IPS-15b (cell line): Measurements from ENCODE around the gene GALNT15.

Source experiments
- H3K27me3 ChIP-seq: one replicate; pipeline ENCODE4 v1.6.1; 2013; ENCODE audit warnings: low read length; ENCODE audit not compliant: control insufficient read depth, insufficient read depth
- H3K36me3 ChIP-seq: one replicate; pipeline ENCODE4 v1.6.1; 2013; ENCODE audit warnings: low read length; ENCODE audit not compliant: control insufficient read depth, insufficient read depth
- H3K4me1 ChIP-seq: one replicate; pipeline ENCODE4 v1.6.1; 2013; ENCODE audit warnings: mild to moderate bottlenecking, low read length; ENCODE audit not compliant: control insufficient read depth, insufficient read depth
- H3K4me3 ChIP-seq: one replicate; pipeline ENCODE4 v1.5.1; 2013; ENCODE audit warnings: low read depth, low read length
- H3K9ac ChIP-seq: one replicate; pipeline ENCODE4 v1.6.1; 2013; ENCODE audit warnings: low read depth, mild to moderate bottlenecking, low read length
- H3K9me3 ChIP-seq: one replicate; pipeline ENCODE4 v1.6.1; 2013; ENCODE audit warnings: mild to moderate bottlenecking, low read length; ENCODE audit not compliant: control insufficient read depth, insufficient read depth

The GALNT15 gene

DNA sequence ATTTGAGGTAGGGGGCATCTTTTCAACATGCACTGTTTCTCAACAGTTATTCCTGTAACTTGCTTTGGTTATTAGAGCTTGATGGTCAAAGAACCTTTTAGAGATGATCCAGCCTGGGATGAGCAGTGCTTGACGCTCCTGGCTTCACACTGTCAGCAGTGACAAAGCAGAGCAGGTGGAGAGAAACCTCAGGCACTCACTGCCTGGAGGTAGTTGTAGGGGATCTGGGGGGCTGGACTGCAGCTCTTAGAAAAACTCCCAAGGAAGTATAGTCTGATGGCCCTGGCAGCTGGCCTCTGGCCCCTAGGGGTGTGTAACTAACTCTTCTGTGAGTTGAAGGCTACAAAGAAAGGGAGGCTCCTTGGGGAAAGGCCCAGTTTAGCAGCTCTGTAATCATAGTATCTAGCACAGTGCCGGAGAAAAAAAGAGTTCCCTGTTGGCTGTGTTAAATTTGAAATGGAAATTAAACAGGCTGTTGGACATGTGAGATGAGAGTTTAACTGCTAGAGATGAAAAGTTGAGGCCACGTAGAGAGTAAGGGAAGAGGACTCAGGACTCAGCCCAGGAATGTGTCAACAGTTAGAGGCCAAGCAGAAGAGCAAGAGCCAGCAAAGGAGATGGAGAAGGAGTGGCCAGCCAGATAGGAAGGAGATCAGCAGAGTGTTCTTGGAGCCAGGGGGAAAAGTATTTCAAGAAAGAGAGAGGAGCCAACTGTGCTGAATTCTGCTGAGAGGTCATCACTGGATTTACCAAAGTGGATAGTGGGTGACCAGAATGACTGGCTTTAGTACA is 104.7 kb downstream of the GALNT15 start:
- H3K9me3 ChIP-seq = no peaks in the 10 kb centered on the region
- H3K36me3 ChIP-seq = peaks cover 2% of the 10 kb centered on the region
- H3K27me3 ChIP-seq = no peaks in the 10 kb centered on the region
- no peak overlapping the region for H3K9ac ChIP-seq
- no peaks in the 10 kb centered on the region for H3K4me1 ChIP-seq
- H3K4me3 ChIP-seq = no peak overlapping the region

DNA sequence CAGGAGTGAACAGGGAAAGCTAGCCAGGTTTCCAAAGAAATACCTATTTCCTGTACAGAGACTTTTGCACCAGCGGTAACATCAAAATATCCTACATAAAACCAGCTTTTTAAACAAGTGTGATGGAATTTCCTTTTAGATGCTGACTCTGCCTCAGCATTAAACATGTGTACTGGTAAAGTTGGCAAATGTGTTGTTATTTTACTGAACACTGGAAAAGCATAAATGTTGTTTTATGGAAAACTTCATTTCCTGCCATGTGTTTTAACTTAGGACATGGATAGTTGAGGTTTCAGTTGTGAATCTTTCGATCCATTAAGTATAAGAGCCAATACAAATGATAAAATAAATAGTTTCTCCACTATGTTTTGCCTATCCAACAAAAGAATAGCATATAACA is 106.2 kb downstream of the GALNT15 start:
- Histone ChIP-seq H3K9ac (no peak overlapping the region), H3K36me3 (peaks cover 2% of the 10 kb centered on the region), H3K4me1 (no peaks in the 10 kb centered on the region), H3K27me3 (no peaks in the 10 kb centered on the region), H3K9me3 (no peaks in the 10 kb centered on the region), H3K4me3 (no peak overlapping the region)
